Smooth muscle cell (in vitro differentiated cells): ENCODE measurements around the gene MAP1S. TPM values are rescaled to one million over a fixed set of nuclear protein-coding genes. Genes with fewer than 3 reads are reported as not detected.

Source experiments
- DNase-seq: peaks from one replicate; lab custom pipeline; 2025; ENCODE audit not compliant: unreplicated experiment; lab: John Stamatoyannopoulos, UW
- H2AFZ ChIP-seq: fragments of 200-600 bp; sonication (generic); 2 replicates; pipeline ENCODE4 v1.6.0; 2016; ENCODE audit warnings: antibody characterized with exemption, low read depth, mild to moderate bottlenecking
- H3F3A ChIP-seq: fragments of 200-600 bp; sonication (generic); 2 replicates; pipeline ENCODE4 v1.6.0; 2017; ENCODE audit warnings: antibody characterized with exemption, low read depth
- H3K27ac ChIP-seq: fragments of 200-600 bp; sonication (generic); 2 replicates; pipeline ENCODE4 v1.5.1; 2016; ENCODE audit warnings: low read depth, mild to moderate bottlenecking
- H3K27me3 ChIP-seq: fragments of 200-600 bp; sonication (generic); 2 replicates; pipeline ENCODE4 v1.6.1; 2016; ENCODE audit warnings: low read depth, mild to moderate bottlenecking
- H3K36me3 ChIP-seq: fragments of 200-600 bp; sonication (generic); 2 replicates; pipeline ENCODE4 v1.5.1; 2016; ENCODE audit warnings: low read depth
- H3K4me1 ChIP-seq: fragments of 200-600 bp; sonication (generic); 2 replicates; pipeline ENCODE4 v1.5.1; 2016; ENCODE audit warnings: low read depth
- H3K4me2 ChIP-seq: fragments of 200-600 bp; sonication (generic); 2 replicates; pipeline ENCODE4 v1.6.0; 2016; ENCODE audit warnings: mild to moderate bottlenecking
- H3K4me3 ChIP-seq: fragments of 200-600 bp; sonication (generic); 2 replicates; pipeline ENCODE4 v1.5.1; 2016; ENCODE audit warnings: mild to moderate bottlenecking
- H3K79me2 ChIP-seq: fragments of 200-600 bp; sonication (generic); 2 replicates; pipeline ENCODE4 v1.6.0; 2016; ENCODE audit warnings: low read depth, mild to moderate bottlenecking
- H3K9ac ChIP-seq: fragments of 200-600 bp; sonication (generic); 2 replicates; pipeline ENCODE4 v1.6.0; 2016; ENCODE audit warnings: low read depth
- H3K9me3 ChIP-seq: fragments of 200-600 bp; sonication (generic); replicated peaks from 2 replicates; pipeline ENCODE4 v1.5.1; 2016; ENCODE audit warnings: low read depth
- H4K20me1 ChIP-seq: fragments of 200-600 bp; sonication (generic); 2 replicates; pipeline ENCODE4 v1.6.0; 2016; ENCODE audit warnings: low read depth
- WGBS: methylation state at CpG from one replicate; pipeline ENCODE4 v1.1.7; 2016; ENCODE audit warnings: low lambda C conversion rate; 5-methylcytosine and 5-hydroxymethylcytosine counted together
- polyA plus RNA-seq: library from polyadenylated mRNA; unstranded; fragments of >200 nt; fragmentation: Nextera tagmentation; extraction: Ambion mirVana; gene quantifications from 2 replicates; pipeline ENCODE4 v1.2.1, GENCODE V29; 2016
- total RNA-seq: library from RNA; depleted of rRNA; stranded (reverse); fragments of >200 nt; gene quantifications from 2 replicates; pipeline ENCODE4 v1.2.3, GENCODE V29; 2014
- TF ChIP-seq, protein P1 (sequence below): fragments of 200-600 bp; sonication (generic); IDR thresholded peaks from 2 replicates; pipeline ENCODE4 v1.5.1; 2017; ENCODE audit warnings: borderline replicate concordance, mild to moderate bottlenecking, antibody characterized with exemption; ENCODE audit not compliant: insufficient read depth, poor library complexity, severe bottlenecking

MAP1S gene
- total and polyA plus RNA-seq, 2 experiments from 2014 or later: 10.2 to 62.1 TPM

- H3K79me2 ChIP-seq: no peaks in the 10 kb centered on the region
- no peaks in the 10 kb centered on the region for H3F3A ChIP-seq
- H3K4me1 ChIP-seq: peaks cover 12% of the 10 kb centered on the region
- H3K4me2 ChIP-seq: no peak overlapping the region
- DNase-seq: no peak
- WGBS: 67% methylated on average over 2 of the region's 2 CpGs
- TF ChIP-seq, protein P1, sequence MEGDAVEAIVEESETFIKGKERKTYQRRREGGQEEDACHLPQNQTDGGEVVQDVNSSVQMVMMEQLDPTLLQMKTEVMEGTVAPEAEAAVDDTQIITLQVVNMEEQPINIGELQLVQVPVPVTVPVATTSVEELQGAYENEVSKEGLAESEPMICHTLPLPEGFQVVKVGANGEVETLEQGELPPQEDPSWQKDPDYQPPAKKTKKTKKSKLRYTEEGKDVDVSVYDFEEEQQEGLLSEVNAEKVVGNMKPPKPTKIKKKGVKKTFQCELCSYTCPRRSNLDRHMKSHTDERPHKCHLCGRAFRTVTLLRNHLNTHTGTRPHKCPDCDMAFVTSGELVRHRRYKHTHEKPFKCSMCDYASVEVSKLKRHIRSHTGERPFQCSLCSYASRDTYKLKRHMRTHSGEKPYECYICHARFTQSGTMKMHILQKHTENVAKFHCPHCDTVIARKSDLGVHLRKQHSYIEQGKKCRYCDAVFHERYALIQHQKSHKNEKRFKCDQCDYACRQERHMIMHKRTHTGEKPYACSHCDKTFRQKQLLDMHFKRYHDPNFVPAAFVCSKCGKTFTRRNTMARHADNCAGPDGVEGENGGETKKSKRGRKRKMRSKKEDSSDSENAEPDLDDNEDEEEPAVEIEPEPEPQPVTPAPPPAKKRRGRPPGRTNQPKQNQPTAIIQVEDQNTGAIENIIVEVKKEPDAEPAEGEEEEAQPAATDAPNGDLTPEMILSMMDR: no peak
- H3K27ac ChIP-seq: no peak overlapping the region
- no peak overlapping the region for H3K4me3 ChIP-seq
- H3K36me3 ChIP-seq: no peaks in the 10 kb centered on the region
- no peaks in the 10 kb centered on the region for H4K20me1 ChIP-seq
- no peaks in the 10 kb centered on the region for H3K9me3 ChIP-seq
- H2AFZ ChIP-seq: no peak overlapping the region
- no peak overlapping the region for H3K9ac ChIP-seq
- no peaks in the 10 kb centered on the region for H3K27me3 ChIP-seq
Measured at GRCh38 chr19:17676295-17676694, 43.0 kb upstream of the MAP1S start.

- no peak overlapping the region for H3K9ac ChIP-seq
- H3K27ac ChIP-seq: no peak overlapping the region
- no peaks in the 10 kb centered on the region for H3K36me3 ChIP-seq
- peaks cover 12% of the 10 kb centered on the region for H3K4me1 ChIP-seq
- H3F3A ChIP-seq: no peaks in the 10 kb centered on the region
- H3K4me2 ChIP-seq: no peak overlapping the region
- TF ChIP-seq, protein P1: no peak
- no peak for DNase-seq
- no peaks in the 10 kb centered on the region for H3K79me2 ChIP-seq
- no peak overlapping the region for H2AFZ ChIP-seq
- 79% methylated on average over 2 of the region's 2 CpGs for WGBS
- H3K4me3 ChIP-seq: no peak overlapping the region
- no peaks in the 10 kb centered on the region for H3K9me3 ChIP-seq
- H4K20me1 ChIP-seq: no peaks in the 10 kb centered on the region
- H3K27me3 ChIP-seq: no peaks in the 10 kb centered on the region
Measured at GRCh38 chr19:17677002-17677401, 42.3 kb upstream of the MAP1S start.

DNA sequence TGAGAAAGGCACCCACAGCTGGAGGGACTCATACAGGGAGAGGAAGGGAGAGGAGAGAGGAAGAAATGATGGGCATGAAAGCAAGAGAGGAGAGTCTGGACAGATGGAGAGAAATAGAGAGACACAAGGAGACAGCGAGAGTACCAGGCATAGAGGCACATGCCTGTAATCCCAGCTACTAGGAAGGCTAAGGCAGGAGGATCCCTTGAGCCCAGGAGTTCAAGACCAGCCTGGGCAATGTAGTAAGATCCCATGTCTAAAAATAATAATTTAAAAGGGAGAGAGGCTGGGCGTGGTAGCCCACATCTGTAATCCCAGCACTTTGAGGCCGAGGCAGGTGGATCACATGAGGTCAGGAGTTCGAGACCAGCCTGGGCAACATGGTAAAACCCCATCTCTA is 40.4 kb upstream of the MAP1S start:
- H3K4me2 ChIP-seq: no peak overlapping the region
- DNase-seq: no peak
- H3K4me1 ChIP-seq: peaks cover 12% of the 10 kb centered on the region
- TF ChIP-seq, protein P1: no peak
- H3K36me3 ChIP-seq: no peaks in the 10 kb centered on the region
- H3K27me3 ChIP-seq: no peaks in the 10 kb centered on the region
- no peaks in the 10 kb centered on the region for H4K20me1 ChIP-seq
- no peaks in the 10 kb centered on the region for H3K79me2 ChIP-seq
- no peaks in the 10 kb centered on the region for H3F3A ChIP-seq
- no peaks in the 10 kb centered on the region for H3K9me3 ChIP-seq
- H3K9ac ChIP-seq: no peak overlapping the region
- no peak overlapping the region for H3K27ac ChIP-seq
- no peak overlapping the region for H3K4me3 ChIP-seq
- no peak overlapping the region for H2AFZ ChIP-seq
- 91% methylated on average over 4 of the region's 4 CpGs for WGBS

GRCh38 chr19:17679526-17680229 is 39.6 kb upstream of the MAP1S start:
- Histone ChIP-seq H3K27me3 (no peaks in the 10 kb centered on the region), H3K36me3 (no peaks in the 10 kb centered on the region), H2AFZ (peak overlapping the region; percentile 24), H4K20me1 (no peaks in the 10 kb centered on the region), H3K4me2 (peak overlapping the region; percentile 84), H3K9me3 (no peaks in the 10 kb centered on the region), H3F3A (no peaks in the 10 kb centered on the region), H3K79me2 (no peaks in the 10 kb centered on the region), H3K9ac (peak overlapping the region; percentile 76), H3K4me1 (peaks cover 12% of the 10 kb centered on the region), H3K27ac (peak overlapping the region; percentile 83), H3K4me3 (peak overlapping the region; percentile 38)
- DNase-seq: no peak
- WGBS: 32% methylated on average over 8 of the region's 14 CpGs
- TF ChIP-seq, protein P1: no peak
